ENCODE results near the gene PRORP.
"Not testable (repeated sequence)": the region's sequence is repeated elsewhere in the genome, so short reads cannot be mapped to it uniquely, and the experiment has no call there.

Gene PRORP

DNA sequence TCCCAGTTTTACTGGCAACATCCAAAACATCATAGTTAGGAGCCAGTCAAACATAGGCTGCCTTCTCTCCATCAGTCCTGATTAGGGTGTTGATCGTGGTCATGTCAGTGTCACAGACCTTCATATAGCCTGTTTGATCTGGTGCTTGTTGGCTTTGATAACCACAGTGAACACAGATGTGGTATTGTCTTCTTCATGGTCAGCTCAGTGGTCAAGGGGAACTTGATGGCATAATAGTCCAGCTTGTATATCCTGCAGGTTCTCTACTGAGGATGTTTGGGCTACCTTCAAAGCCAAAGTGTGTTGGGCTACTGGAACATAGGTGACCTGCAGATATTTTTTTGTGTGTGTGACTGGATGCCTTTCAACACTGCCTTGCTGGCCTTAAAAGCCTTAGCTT is 21.7 kb downstream of the PRORP start:
- no peaks in the 10 kb centered on the region for H3K9me3 ChIP-seq (ENCODE audit: control insufficient read depth, insufficient read depth, low read length)
- no peak overlapping the region for H3K4me3 ChIP-seq (ENCODE audit: low read depth, low read length)
- H3K36me3 ChIP-seq (ENCODE audit: control insufficient read depth, insufficient read depth, low read length): no peaks in the 10 kb centered on the region
- no peak overlapping the region for H3K9ac ChIP-seq (ENCODE audit: low read depth, low read length)
- H3K4me1 ChIP-seq (ENCODE audit: control insufficient read depth, insufficient read depth, low read length): no peaks in the 10 kb centered on the region
- H3K27me3 ChIP-seq (ENCODE audit: control insufficient read depth, insufficient read depth, low read length): no peaks in the 10 kb centered on the region

DNA sequence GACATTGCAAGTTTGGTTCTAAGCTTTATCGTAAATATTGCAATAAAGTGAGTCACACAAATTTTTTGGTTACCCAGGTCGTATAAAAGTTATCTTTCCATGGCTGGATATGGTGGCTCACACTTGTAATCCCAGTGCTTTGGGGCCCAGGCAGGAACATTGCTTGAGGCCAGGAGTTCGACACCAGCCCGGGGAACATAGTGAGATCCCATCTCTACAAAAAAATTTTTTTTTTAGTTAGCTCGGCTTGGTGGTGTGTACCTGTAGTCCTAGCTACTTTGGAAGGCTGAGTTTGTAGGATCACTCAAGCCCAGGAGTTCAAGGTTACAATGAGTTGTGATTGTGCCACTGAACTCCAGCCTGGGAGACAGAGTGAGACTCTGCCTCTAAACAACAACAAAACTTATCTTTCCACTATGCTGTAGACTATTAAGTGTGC is 24.4 kb downstream of the PRORP start:
- Histone ChIP-seq H3K27me3 (ENCODE audit: control insufficient read depth, insufficient read depth, low read length) (no peaks in the 10 kb centered on the region), H3K9ac (ENCODE audit: low read depth, low read length) (no peak overlapping the region), H3K4me3 (ENCODE audit: low read depth, low read length) (no peak overlapping the region), H3K9me3 (ENCODE audit: control insufficient read depth, insufficient read depth, low read length) (no peaks in the 10 kb centered on the region), H3K36me3 (ENCODE audit: control insufficient read depth, insufficient read depth, low read length) (no peaks in the 10 kb centered on the region), H3K4me1 (ENCODE audit: control insufficient read depth, insufficient read depth, low read length) (no peaks in the 10 kb centered on the region)

DNA sequence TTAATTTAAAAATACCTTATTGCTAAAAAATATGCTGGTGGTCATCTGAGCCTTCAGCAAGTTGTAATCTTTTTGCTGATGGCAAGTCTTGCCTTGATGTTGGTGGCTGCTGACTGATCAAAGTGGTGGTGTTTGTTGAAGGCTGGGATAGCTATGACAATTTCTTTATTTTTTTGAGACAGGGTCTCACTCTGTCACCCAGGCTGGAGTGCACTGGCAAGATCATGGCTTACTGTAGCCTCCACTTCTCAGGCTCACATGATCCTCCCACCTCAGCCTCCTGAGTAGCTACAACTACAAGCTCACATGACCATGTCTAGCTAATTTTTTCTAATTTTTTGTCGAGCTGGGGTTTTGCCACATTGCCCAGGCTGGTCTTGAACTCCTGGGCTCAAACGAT is 24.8 kb downstream of the PRORP start:
- H3K4me3 ChIP-seq (ENCODE audit: low read depth, low read length): no peak overlapping the region
- no peaks in the 10 kb centered on the region for H3K4me1 ChIP-seq (ENCODE audit: control insufficient read depth, insufficient read depth, low read length)
- H3K36me3 ChIP-seq (ENCODE audit: control insufficient read depth, insufficient read depth, low read length): no peaks in the 10 kb centered on the region
- H3K9ac ChIP-seq (ENCODE audit: low read depth, low read length): no peak overlapping the region
- H3K27me3 ChIP-seq (ENCODE audit: control insufficient read depth, insufficient read depth, low read length): no peaks in the 10 kb centered on the region
- H3K9me3 ChIP-seq (ENCODE audit: control insufficient read depth, insufficient read depth, low read length): no peaks in the 10 kb centered on the region

DNA sequence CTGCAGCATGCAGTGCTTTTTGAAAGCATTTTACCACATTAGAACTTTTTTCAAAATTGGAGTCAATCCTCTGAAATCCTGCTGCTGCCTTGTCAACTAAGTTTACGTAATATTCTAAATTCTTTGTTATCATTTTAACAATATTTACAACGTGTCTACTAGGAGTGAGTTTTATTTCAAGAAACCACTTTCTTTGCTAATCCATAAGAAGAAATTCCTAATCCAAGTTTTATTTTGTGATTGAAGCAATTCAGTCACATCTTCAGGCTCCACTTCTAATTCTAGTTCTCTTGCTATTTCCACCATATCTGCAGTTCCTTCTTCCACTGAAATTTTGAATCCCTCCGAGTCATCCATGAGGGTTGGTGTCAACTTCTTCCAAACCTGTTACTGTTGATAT is 25.4 kb downstream of the PRORP start:
- no peaks in the 10 kb centered on the region for H3K27me3 ChIP-seq (ENCODE audit: control insufficient read depth, insufficient read depth, low read length)
- no peaks in the 10 kb centered on the region for H3K36me3 ChIP-seq (ENCODE audit: control insufficient read depth, insufficient read depth, low read length)
- H3K9ac ChIP-seq (ENCODE audit: low read depth, low read length): no peak overlapping the region
- H3K4me3 ChIP-seq (ENCODE audit: low read depth, low read length): no peak overlapping the region
- H3K4me1 ChIP-seq (ENCODE audit: control insufficient read depth, insufficient read depth, low read length): no peaks in the 10 kb centered on the region
- no peaks in the 10 kb centered on the region for H3K9me3 ChIP-seq (ENCODE audit: control insufficient read depth, insufficient read depth, low read length)

DNA sequence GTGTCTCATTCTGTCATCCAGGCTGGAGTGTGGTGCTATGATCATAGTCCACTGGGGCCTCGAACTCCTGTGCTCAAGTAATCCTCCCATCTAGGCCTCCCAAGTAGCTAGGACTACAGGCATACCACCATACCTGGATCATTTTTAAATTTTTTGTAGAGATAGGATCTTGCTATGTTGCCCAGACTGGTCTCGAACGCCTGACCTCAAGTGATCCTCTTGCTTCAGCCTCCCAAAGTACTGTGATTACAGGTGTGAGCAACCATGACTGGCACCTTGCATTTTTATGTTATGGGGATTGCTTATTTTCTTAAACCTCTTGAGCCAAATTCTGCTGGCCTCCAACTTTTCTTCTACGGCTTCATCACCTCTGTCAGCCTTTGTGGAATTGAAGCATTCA is 26.9 kb downstream of the PRORP start:
- H3K9ac ChIP-seq (ENCODE audit: low read depth, low read length): no peak overlapping the region
- no peak overlapping the region for H3K4me3 ChIP-seq (ENCODE audit: low read depth, low read length)
- no peaks in the 10 kb centered on the region for H3K4me1 ChIP-seq (ENCODE audit: control insufficient read depth, insufficient read depth, low read length)
- H3K27me3 ChIP-seq (ENCODE audit: control insufficient read depth, insufficient read depth, low read length): no peaks in the 10 kb centered on the region
- no peaks in the 10 kb centered on the region for H3K9me3 ChIP-seq (ENCODE audit: control insufficient read depth, insufficient read depth, low read length)
- no peaks in the 10 kb centered on the region for H3K36me3 ChIP-seq (ENCODE audit: control insufficient read depth, insufficient read depth, low read length)

DNA sequence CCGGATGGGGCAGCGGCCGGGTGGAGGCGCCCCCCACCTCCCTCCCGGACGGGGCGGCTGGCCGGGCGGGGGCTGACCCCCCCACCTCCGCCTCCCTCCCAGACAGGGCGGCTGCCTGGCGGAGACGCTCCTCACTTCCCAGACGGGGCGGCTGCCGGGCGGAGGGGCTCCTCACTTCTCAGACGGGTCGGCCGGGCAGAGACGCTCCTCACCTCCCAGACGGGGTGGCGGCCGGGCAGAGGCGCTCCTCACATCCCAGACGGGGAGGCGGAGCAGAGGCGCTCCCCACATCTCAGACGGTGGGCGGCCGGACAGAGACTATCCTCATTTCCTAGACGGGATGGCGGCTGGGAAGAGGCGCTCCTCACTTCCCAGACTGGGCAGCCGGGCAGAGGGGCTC is 30.2 kb downstream of the PRORP start:
- H3K4me1 ChIP-seq (ENCODE audit: control insufficient read depth, insufficient read depth, low read length); H3K36me3 ChIP-seq (ENCODE audit: control insufficient read depth, insufficient read depth, low read length); H3K27me3 ChIP-seq (ENCODE audit: control insufficient read depth, insufficient read depth, low read length); H3K9me3 ChIP-seq (ENCODE audit: control insufficient read depth, insufficient read depth, low read length); H3K9ac ChIP-seq (ENCODE audit: low read depth, low read length); H3K4me3 ChIP-seq (ENCODE audit: low read depth, low read length): not testable (repeated sequence)

DNA sequence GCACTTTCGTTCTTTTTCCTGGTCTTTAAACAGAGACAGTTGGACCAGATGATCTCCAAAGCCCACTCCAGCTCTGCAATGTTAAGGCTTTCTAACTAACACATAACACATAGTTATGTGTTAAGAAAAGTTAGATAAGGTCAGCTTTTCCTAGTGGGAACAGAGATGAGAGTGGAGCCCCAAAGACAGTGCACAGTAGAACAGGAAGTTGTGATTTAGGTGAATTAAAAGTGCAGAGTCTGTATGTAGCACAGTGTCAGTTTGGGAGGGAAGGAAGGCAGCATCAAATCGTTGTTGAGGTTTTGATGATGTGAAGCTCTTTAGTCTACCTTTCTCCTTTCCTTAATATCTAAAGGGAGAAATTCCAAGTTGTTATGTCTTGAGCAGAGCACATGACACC is 31.7 kb downstream of the PRORP start:
- H3K9me3 ChIP-seq (ENCODE audit: control insufficient read depth, insufficient read depth, low read length): no peaks in the 10 kb centered on the region
- no peaks in the 10 kb centered on the region for H3K4me1 ChIP-seq (ENCODE audit: control insufficient read depth, insufficient read depth, low read length)
- no peak overlapping the region for H3K9ac ChIP-seq (ENCODE audit: low read depth, low read length)
- no peak overlapping the region for H3K4me3 ChIP-seq (ENCODE audit: low read depth, low read length)
- H3K27me3 ChIP-seq (ENCODE audit: control insufficient read depth, insufficient read depth, low read length): no peaks in the 10 kb centered on the region
- no peaks in the 10 kb centered on the region for H3K36me3 ChIP-seq (ENCODE audit: control insufficient read depth, insufficient read depth, low read length)

DNA sequence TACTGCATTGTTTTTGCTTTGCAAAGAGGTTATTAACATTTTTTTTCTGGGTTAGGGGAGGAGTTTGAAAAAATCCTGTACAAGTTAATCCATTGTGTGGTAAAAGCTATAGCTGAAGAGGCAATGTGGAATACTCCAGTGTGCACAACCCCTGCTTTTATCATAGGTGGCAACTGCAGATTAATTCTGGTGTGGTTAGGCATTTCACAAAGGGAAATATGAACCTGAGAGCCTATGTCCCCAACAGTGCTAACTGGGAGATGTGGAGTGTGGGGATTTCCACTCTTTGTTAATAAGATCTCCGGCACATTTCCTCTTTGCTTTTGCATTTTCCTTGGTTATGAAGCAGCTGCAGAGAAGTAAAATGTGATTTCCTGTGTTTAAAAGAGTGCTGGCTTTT is 33.6 kb downstream of the PRORP start:
- Histone ChIP-seq H3K9me3 (ENCODE audit: control insufficient read depth, insufficient read depth, low read length) (no peaks in the 10 kb centered on the region), H3K36me3 (ENCODE audit: control insufficient read depth, insufficient read depth, low read length) (no peaks in the 10 kb centered on the region), H3K4me1 (ENCODE audit: control insufficient read depth, insufficient read depth, low read length) (no peaks in the 10 kb centered on the region), H3K9ac (ENCODE audit: low read depth, low read length) (no peak overlapping the region), H3K27me3 (ENCODE audit: control insufficient read depth, insufficient read depth, low read length) (no peaks in the 10 kb centered on the region), H3K4me3 (ENCODE audit: low read depth, low read length) (no peak overlapping the region)

DNA sequence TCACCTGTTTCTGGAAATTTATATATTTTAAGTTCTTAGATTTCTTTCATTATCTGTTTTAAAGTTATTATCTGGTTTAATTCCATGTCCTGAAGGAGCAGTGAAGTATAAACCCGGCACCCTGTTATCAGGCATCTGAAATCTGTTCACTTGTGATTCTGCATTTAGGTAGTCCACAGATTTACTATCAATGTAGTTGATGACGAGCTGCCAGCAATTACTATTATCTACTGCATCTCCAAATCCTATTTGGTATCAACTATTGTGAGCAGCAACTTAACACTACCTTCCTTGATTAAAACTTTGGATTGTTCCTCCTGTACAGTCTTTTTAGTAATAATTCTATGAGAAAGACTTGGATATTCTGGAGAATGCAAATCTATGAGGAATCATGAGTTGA is 36.1 kb downstream of the PRORP start:
- no peaks in the 10 kb centered on the region for H3K27me3 ChIP-seq (ENCODE audit: control insufficient read depth, insufficient read depth, low read length)
- H3K4me1 ChIP-seq (ENCODE audit: control insufficient read depth, insufficient read depth, low read length): no peaks in the 10 kb centered on the region
- no peak overlapping the region for H3K4me3 ChIP-seq (ENCODE audit: low read depth, low read length)
- no peaks in the 10 kb centered on the region for H3K36me3 ChIP-seq (ENCODE audit: control insufficient read depth, insufficient read depth, low read length)
- H3K9me3 ChIP-seq (ENCODE audit: control insufficient read depth, insufficient read depth, low read length): no peaks in the 10 kb centered on the region
- H3K9ac ChIP-seq (ENCODE audit: low read depth, low read length): no peak overlapping the region

DNA sequence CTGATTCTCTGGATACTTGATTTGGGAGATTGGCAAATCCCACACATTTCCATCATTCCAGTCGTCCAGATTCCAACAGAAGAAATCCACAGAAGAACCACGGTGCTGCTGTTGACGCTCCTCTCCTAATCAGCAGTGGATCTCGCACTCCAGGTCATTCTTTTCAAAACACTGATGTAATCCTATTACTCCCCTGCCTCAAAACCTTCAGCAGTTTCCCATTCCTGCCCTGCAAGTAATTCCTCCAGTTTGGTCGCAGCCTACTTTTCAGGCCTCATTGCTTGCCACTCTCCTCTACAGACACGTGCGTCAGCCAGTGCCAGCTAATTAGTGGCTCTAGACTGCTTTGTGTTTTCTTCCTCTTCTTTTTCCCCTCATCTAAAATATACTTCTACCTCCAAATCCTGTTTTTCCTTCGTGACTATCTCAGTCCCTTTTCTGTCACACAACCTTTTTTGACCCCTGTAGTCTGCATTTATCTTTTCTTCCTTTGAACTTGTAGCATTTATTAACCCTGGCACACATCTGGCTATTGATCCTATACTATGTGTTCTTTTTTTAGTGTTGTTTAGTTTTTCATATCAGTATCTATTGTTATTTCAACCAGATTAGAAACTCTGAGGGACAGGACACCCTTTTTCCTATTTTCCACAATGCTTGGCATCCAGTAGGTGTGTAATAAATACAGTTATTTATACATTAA is 36.8 kb downstream of the PRORP start:
- no peak overlapping the region for H3K4me3 ChIP-seq (ENCODE audit: low read depth, low read length)
- no peak overlapping the region for H3K9ac ChIP-seq (ENCODE audit: low read depth, low read length)
- no peaks in the 10 kb centered on the region for H3K9me3 ChIP-seq (ENCODE audit: control insufficient read depth, insufficient read depth, low read length)
- no peaks in the 10 kb centered on the region for H3K27me3 ChIP-seq (ENCODE audit: control insufficient read depth, insufficient read depth, low read length)
- H3K4me1 ChIP-seq (ENCODE audit: control insufficient read depth, insufficient read depth, low read length): no peaks in the 10 kb centered on the region
- no peaks in the 10 kb centered on the region for H3K36me3 ChIP-seq (ENCODE audit: control insufficient read depth, insufficient read depth, low read length)

DNA sequence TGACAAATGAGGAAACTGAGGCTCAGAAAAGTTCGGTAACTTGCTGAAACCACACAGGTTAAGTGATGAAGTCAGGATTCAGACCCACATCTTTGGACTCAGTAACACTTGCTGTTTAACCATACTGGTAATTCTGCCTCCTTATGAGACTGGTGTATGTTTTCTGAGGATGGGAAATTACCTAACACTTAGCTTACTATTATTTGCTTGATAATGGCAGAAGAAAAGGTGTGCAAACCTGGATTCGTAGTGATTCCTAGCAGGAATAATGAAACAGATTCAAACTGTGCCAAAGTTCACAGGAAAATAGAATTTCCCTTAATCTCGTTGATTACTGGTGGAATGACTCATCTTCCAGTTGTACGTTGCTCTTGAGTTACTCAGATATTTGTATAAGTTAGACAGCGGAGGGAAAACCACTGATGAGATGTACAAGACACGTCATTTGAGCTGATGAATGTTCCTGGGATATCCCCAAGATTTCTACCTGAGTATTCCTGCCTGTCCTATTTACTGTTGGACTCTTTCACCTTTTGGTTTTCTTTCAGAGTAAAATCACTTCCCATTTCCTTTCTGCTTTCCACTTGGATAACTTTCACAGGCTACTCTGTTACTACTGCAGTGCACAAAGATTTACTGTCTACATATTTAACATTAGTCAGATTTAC is 37.5 kb downstream of the PRORP start:
- Histone ChIP-seq H3K4me3 (ENCODE audit: low read depth, low read length) (no peak overlapping the region), H3K9me3 (ENCODE audit: control insufficient read depth, insufficient read depth, low read length) (no peaks in the 10 kb centered on the region), H3K4me1 (ENCODE audit: control insufficient read depth, insufficient read depth, low read length) (no peaks in the 10 kb centered on the region), H3K9ac (ENCODE audit: low read depth, low read length) (no peak overlapping the region), H3K27me3 (ENCODE audit: control insufficient read depth, insufficient read depth, low read length) (no peaks in the 10 kb centered on the region), H3K36me3 (ENCODE audit: control insufficient read depth, insufficient read depth, low read length) (no peaks in the 10 kb centered on the region)

DNA sequence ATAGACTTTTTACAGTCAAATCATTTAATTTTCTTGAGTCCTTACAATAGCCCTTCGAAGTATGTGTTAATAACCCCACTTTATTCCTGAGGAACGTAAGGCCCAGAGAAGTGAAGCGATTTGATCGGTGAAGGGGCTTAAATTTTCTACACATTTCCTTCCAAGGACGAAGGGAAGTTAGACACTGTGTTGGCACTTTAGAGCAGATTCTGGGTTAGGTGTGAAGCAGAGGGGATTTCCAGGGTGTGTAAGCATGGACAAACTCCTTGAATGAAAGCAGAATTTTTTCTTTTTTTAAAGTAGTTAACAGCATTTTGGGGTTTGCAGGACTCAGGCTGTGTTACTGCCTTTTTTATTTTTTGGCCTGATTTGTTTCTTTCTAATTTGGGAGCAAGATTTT is 38.9 kb downstream of the PRORP start:
- H3K36me3 ChIP-seq (ENCODE audit: control insufficient read depth, insufficient read depth, low read length): no peaks in the 10 kb centered on the region
- no peak overlapping the region for H3K4me3 ChIP-seq (ENCODE audit: low read depth, low read length)
- no peaks in the 10 kb centered on the region for H3K9me3 ChIP-seq (ENCODE audit: control insufficient read depth, insufficient read depth, low read length)
- no peak overlapping the region for H3K9ac ChIP-seq (ENCODE audit: low read depth, low read length)
- no peaks in the 10 kb centered on the region for H3K4me1 ChIP-seq (ENCODE audit: control insufficient read depth, insufficient read depth, low read length)
- H3K27me3 ChIP-seq (ENCODE audit: control insufficient read depth, insufficient read depth, low read length): no peaks in the 10 kb centered on the region

All from iPS-15b (cell line).